B cell (primary cell): ENCODE results near the gene MVB12A. TPM values are rescaled to one million over a fixed set of nuclear protein-coding genes. Genes with fewer than 3 reads are reported as not detected.

Experiments used
- ATAC-seq: fragments of 200-7000 bp; cut with Tn5 transposase; one replicate; pipeline ENCODE4 v1.10.0; 2021; ENCODE audit warnings: low read depth, mild to moderate bottlenecking, moderate number of reproducible peaks, moderate library complexity
- CTCF ChIA-PET: fragments of 350-600 bp; sonication (Branson Sonifier 250); formaldehyde crosslinking; loops from one replicate; lab custom pipeline; 2021; ENCODE audit warnings: antibody characterized with exemption, inconsistent platforms; lab: Charles Lee
- POLR2A ChIA-PET: fragments of 350-600 bp; sonication (Branson Sonifier 250); formaldehyde crosslinking; loops from one replicate; lab custom pipeline; 2021; ENCODE audit warnings: antibody characterized with exemption; lab: Charles Lee
- DNase-seq: peaks from one replicate; pipeline ENCODE4 v3.0.0; 2013
- H2AFZ ChIP-seq: 2 replicates; pipeline ENCODE4 v1.6.1; 2012; ENCODE audit warnings: mild to moderate bottlenecking, low read depth, low read length; ENCODE audit not compliant: insufficient read depth, poor library complexity, severe bottlenecking
- H3K27ac ChIP-seq, 2 donors: 1 replicate in 1 of 2; 2 replicates in 1 of 2; pipeline ENCODE4 v1.5.1; 2012 to 2013; ENCODE audit warnings: low read length in 2 of 2, mild to moderate bottlenecking in 2 of 2, moderate library complexity in 1 of 2
- H3K27me3 ChIP-seq, 4 experiments: fragments of 200-600 bp in 1 of 4; sonication (generic) in 1 of 4; replicated peaks in 1 of 4; 1 replicate in 2 of 4; 2 replicates in 2 of 4; pipeline versions ENCODE4 v1.6.1 to v1.7.0; 2013 to 2016; ENCODE audit warnings: low read length in 3 of 4, mild to moderate bottlenecking in 2 of 4, mixed read lengths in 1 of 4, moderate library complexity in 1 of 4; ENCODE audit not compliant: insufficient read depth in 4 of 4, control insufficient read depth in 3 of 4; ENCODE audit errors: control extremely low read depth in 1 of 4
- H3K36me3 ChIP-seq, 2 experiments: replicated peaks in 1 of 2; 1 replicate in 1 of 2; 2 replicates in 1 of 2; pipeline versions ENCODE4 v1.6.1 to v1.7.1; 2013; ENCODE audit warnings: low read length in 1 of 2; ENCODE audit not compliant: insufficient read depth in 2 of 2, control insufficient read depth in 1 of 2; ENCODE audit errors: control extremely low read depth in 1 of 2, extremely low read depth in 1 of 2
- H3K4me1 ChIP-seq, 2 donors: fragments of 200-600 bp in 1 of 2; sonication (generic) in 1 of 2; 1 replicate in 1 of 2; 2 replicates in 1 of 2; pipeline versions ENCODE4 v1.5.1 to v1.6.1; 2013 to 2017; ENCODE audit warnings: low read length in 2 of 2; ENCODE audit not compliant: control insufficient read depth in 2 of 2, insufficient read depth in 2 of 2
- H3K4me2 ChIP-seq: replicated peaks from 2 replicates; pipeline ENCODE3; 2012; ENCODE audit warnings: mild to moderate bottlenecking, low read depth, low read length; ENCODE audit not compliant: poor library complexity, severe bottlenecking
- H3K4me3 ChIP-seq, 5 experiments: fragments of 200-600 bp in 1 of 5; sonication (generic) in 1 of 5; 1 replicate in 3 of 5; 2 replicates in 2 of 5; pipeline versions ENCODE4 v1.5.1 to v1.7.0; 2011 to 2016; ENCODE audit warnings: low read length in 4 of 5, mild to moderate bottlenecking in 4 of 5, low read depth in 2 of 5, control low read depth in 1 of 5, moderate library complexity in 1 of 5; ENCODE audit not compliant: insufficient read depth in 1 of 5; ENCODE audit errors: control extremely low read depth in 1 of 5, extremely low read depth in 1 of 5
- H3K79me2 ChIP-seq: fragments of 200-600 bp; sonication (generic); one replicate; pipeline ENCODE4 v1.6.0; 2016; ENCODE audit warnings: low read length; ENCODE audit not compliant: control insufficient read depth, insufficient read depth
- H3K9ac ChIP-seq: fragments of 200-600 bp; sonication (generic); 2 replicates; pipeline ENCODE4 v1.6.1; 2017; ENCODE audit warnings: mild to moderate bottlenecking, low read length, moderate library complexity
- H3K9me3 ChIP-seq, 3 donors: one replicate each; pipeline versions ENCODE4 v1.6.1 to v1.7.1; 2013; ENCODE audit warnings: low read length in 2 of 3; ENCODE audit not compliant: control insufficient read depth in 2 of 3, insufficient read depth in 1 of 3; ENCODE audit errors: control extremely low read depth in 1 of 3
- H4K20me1 ChIP-seq: 2 replicates; pipeline ENCODE4 v1.6.0; 2012; ENCODE audit warnings: mild to moderate bottlenecking, low read length; ENCODE audit not compliant: insufficient read depth, control insufficient read depth, poor library complexity, severe bottlenecking
- H3K27ac Mint-ChIP-seq: one replicate; pipeline ENCODE4 v1.8.0; 2021; ENCODE audit warnings: mixed read lengths
- H3K27me3 Mint-ChIP-seq: one replicate; pipeline ENCODE4 v1.8.0; 2021; ENCODE audit warnings: mixed read lengths
- H3K4me1 Mint-ChIP-seq: one replicate; pipeline ENCODE4 v1.8.0; 2021; ENCODE audit warnings: mixed read lengths
- H3K4me3 Mint-ChIP-seq: one replicate; pipeline ENCODE4 v1.8.0; 2021; ENCODE audit warnings: mixed read lengths
- H3K9me3 Mint-ChIP-seq: one replicate; pipeline ENCODE4 v1.8.0; 2022; ENCODE audit warnings: mixed read lengths; ENCODE audit not compliant: insufficient read depth
- CTCF ChIP-seq: fragments of 200-600 bp; IDR thresholded peaks from one replicate; pipeline ENCODE4 v1.8.0; 2022; ENCODE audit warnings: antibody characterized with exemption, mild to moderate bottlenecking
- EZH2 ChIP-seq: IDR thresholded peaks from 2 replicates; pipeline ENCODE4 v1.6.1; 2012; ENCODE audit warnings: borderline replicate concordance, low read depth, mild to moderate bottlenecking, moderate library complexity, low read length; ENCODE audit not compliant: insufficient read depth, poor library complexity, severe bottlenecking
- WGBS: methylation state at CpG from one replicate; pipeline ENCODE4 v1.1.5; 2013; ENCODE audit warnings: missing lambda C conversion rate; ENCODE audit not compliant: insufficient coverage; 5-methylcytosine and 5-hydroxymethylcytosine counted together
- intact Hi-C: fragments of 100-400 bp; cut with micrococcal nuclease; formaldehyde crosslinking; loops from one replicate; pipeline ENCODE4 v1.10.0; 2022
- polyA plus RNA-seq: library from polyadenylated mRNA; depleted of rRNA; stranded (reverse); fragments of >200 nt; gene quantifications from 2 replicates; pipeline ENCODE4 v1.2.3, GENCODE V29; 2012
- total RNA-seq, 2 donors: library from RNA; stranded (reverse); fragments of 120-200 nt in 1 of 2; gene quantifications; 1 replicate in 1 of 2; 2 replicates in 1 of 2; pipeline versions ENCODE4 v1.2.3 to v1.2.4, GENCODE V29; 2013 to 2022

MVB12A gene
- total and polyA plus RNA-seq, 2 donors (not counting 1 experiment from before 2014, with no cell fraction given), result 31.3 to 33.6 TPM

- H3K27ac ChIP-seq, result no peak within 1 kb of the TSS
- peaks cover 28% of the 10 kb centered on the region for H3K27me3 Mint-ChIP-seq
- peak within 1 kb of the TSS; percentile 79 for H3K4me2 ChIP-seq
- WGBS, result 1% methylated on average over 79 of the region's 81 CpGs
- peak within 1 kb of the TSS; percentile 48 for H3K4me3 Mint-ChIP-seq
- peaks cover 0 to 53% (median 15%) of the 10 kb centered on the region in 4 experiments for H3K27me3 ChIP-seq
- peak within 1 kb of the TSS in 3 of 5 experiments; percentile 3 to 29 (median 15) for H3K4me3 ChIP-seq
- peaks cover 6 to 12% of the 10 kb centered on the region in 2 donors for H3K4me1 ChIP-seq
- POLR2A ChIA-PET, result no interaction called here
- H3K9ac ChIP-seq, result no peak within 1 kb of the TSS
- no peaks in the 10 kb centered on the region for H3K36me3 ChIP-seq
- ATAC-seq (peak; percentile 86), DNase-seq (peak; percentile 73)
- peaks cover 2 to 3% (median 2%) of the 10 kb centered on the region in 3 donors for H3K9me3 ChIP-seq
- CTCF ChIA-PET, result interaction anchor here (0.6 to 2.2 kb wide), 8 partner anchors 10 to 125 kb away, joined by 3 to 8 read pairs (median 3); partner anchors contain the start of gene BST2
- H2AFZ ChIP-seq, result peak within 1 kb of the TSS; percentile 28
- H3K27ac Mint-ChIP-seq, result no peak within 1 kb of the TSS
- H3K9me3 Mint-ChIP-seq, result no peaks in the 10 kb centered on the region
- no peaks in the 10 kb centered on the region for H3K79me2 ChIP-seq
- TF ChIP-seq CTCF, result peak; percentile 68
- no peak for TF ChIP-seq EZH2
- no peaks in the 10 kb centered on the region for H4K20me1 ChIP-seq
- H3K4me1 Mint-ChIP-seq, result peaks cover 13% of the 10 kb centered on the region
- intact Hi-C loops, result loop anchor here (10.0 kb wide), 1 partner anchor 406 kb away; the partner anchor contains the start of gene RPL18A
These were observed 28.5 kb downstream of the MVB12A start, which contains the start of gene TMEM221 for GRCh38 chr19:17448131-17448967. TSS of gene TMEM221 (minus strand) at chr19:17448668. CDS start at chr19:17448462, 206 bp downstream.
